Adrenal gland (tissue), 5 donors: ENCODE measurements around the gene SLC6A13.

ENCODE experiments used
- CTCF ChIP-seq, 6 experiments: fragments of 450-650 bp in 4 of 6; fragments of 200-600 bp in 2 of 6; sonication (generic) in 1 of 6; IDR thresholded peaks; 1 replicate in 5 of 6; 2 replicates in 1 of 6; pipeline versions ENCODE4 v1.5.1 to v1.8.0; 2016 to 2021; ENCODE audit warnings: antibody characterized with exemption in 6 of 6, mild to moderate bottlenecking in 2 of 6, moderate library complexity in 1 of 6
- POLR2A ChIP-seq, 2 donors: fragments of 450-650 bp; IDR thresholded peaks; one replicate each; pipeline ENCODE4 v1.6.1; 2017; ENCODE audit warnings: antibody characterized with exemption in 2 of 2, mild to moderate bottlenecking in 2 of 2, moderate library complexity in 1 of 2
- donor health status: DM: no; HTN: no; CAD: no.

GRCh38 chr12:242496-242895 is 20.1 kb downstream of the SLC6A13 start:
- TF ChIP-seq CTCF (IDR thresholded peaks at IDR 0.05) = no peak
- no peak for TF ChIP-seq POLR2A (IDR thresholded peaks at IDR 0.05)
